GM12872 (cell line): ENCODE measurements around the gene B9D1.

Source experiments
- TF ChIP-seq, protein P1 (sequence below): IDR thresholded peaks from 3 replicates; pipeline ENCODE4 v1.5.1; 2011; ENCODE audit warnings: low read depth, mild to moderate bottlenecking, low read length, moderate library complexity; ENCODE audit not compliant: insufficient read depth

Gene B9D1

DNA sequence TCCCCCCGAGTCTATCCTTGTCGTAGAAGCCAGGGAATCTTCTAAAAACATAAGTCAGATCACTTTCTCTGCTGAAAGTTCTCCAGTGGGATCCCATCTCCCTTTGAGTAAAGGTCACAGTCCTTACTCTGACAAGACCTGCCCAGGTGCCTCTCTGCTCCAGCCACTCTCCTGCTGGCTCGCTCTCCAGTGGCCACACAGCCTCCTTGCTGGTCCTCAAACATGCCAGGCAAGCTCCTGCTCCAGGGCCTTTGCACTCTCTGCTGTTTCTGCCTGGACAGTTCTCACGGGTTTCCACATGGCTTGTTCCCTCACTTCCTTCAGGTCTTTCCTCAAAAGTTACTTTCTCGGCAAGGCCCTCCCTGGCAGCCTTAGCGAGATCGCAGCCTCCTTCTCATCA lies 3.4 kb downstream of the B9D1 start:
- TF ChIP-seq, protein P1, sequence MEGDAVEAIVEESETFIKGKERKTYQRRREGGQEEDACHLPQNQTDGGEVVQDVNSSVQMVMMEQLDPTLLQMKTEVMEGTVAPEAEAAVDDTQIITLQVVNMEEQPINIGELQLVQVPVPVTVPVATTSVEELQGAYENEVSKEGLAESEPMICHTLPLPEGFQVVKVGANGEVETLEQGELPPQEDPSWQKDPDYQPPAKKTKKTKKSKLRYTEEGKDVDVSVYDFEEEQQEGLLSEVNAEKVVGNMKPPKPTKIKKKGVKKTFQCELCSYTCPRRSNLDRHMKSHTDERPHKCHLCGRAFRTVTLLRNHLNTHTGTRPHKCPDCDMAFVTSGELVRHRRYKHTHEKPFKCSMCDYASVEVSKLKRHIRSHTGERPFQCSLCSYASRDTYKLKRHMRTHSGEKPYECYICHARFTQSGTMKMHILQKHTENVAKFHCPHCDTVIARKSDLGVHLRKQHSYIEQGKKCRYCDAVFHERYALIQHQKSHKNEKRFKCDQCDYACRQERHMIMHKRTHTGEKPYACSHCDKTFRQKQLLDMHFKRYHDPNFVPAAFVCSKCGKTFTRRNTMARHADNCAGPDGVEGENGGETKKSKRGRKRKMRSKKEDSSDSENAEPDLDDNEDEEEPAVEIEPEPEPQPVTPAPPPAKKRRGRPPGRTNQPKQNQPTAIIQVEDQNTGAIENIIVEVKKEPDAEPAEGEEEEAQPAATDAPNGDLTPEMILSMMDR = no peak

DNA sequence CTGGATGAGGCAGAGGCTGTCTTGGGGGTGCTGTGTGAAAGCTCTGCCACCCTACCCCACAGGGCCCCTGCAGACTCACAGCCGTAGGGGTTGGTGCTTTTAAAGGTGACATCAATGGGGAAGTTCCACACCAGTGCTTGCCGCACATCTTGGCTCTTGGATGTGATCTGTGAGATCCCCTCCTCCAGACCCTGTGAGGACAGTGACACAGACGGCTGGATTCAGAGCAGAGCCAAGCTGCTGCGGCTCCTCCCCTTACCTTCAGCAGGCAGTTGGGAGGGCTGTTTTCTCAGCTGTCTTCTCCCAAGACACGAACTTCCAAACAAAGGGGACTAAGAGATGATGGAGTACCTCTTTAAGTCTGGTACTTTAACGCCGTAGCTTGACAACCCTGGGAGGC lies 4.8 kb downstream of the B9D1 start:
- TF ChIP-seq, protein P1 = no peak

DNA sequence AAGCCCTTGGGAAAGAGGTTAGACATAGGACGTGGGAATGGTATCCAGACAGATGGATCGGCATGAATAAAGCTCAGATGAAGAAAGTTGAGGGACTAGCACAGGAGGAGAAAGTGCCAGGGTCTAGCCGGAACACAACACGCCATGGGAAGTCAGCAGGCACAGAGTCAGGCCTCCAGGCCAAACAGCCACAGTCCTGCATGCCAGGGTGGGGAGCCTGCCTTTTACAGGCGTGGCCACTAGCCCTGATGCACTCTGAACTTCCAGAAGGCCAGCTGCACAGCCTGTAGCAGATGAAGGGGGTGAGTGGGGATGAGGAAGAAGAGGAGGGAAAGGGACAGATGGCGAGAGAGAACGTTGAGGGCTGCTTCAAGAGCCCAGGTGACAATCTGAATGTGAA lies 5.2 kb downstream of the B9D1 start:
- TF ChIP-seq, protein P1 = no peak

DNA sequence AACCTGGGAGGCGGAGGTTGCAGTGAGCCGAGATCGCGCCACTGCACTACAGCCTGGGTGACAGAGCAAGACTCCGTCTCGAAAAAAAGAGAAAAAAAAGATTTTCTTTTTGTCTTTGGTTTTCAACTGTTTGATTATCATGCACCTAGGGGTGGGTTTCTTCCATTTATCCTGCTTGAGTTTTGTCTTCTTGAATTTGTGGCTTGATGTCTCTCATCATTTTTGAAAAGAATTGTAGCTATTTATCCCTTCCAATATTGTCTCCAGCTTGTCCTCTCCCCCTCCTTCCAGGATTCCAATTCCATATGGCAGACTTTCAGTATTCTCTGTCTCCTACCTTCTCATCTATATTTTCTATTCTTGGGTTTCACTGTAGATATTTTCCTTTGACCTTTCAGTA lies 7.8 kb downstream of the B9D1 start:
- TF ChIP-seq, protein P1 = no peak

DNA sequence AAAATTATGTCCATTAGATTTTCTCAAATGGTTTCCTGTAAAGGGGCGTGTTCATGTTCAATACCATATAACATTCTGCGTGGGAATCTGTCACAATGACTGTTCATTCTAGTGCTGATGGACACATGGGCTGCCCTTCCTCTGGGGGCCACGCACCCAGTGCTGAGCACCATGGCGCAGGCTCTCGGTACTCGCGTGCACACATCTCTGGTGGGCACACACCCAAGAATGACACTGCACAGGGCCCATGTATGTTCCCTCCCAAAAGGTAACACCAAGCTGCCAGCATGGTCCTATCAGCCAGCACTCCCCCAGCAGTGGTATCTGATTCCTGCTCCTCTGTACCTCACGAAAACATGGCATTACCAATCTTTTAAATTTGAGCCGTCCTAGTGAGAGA lies 13.7 kb downstream of the B9D1 start:
- TF ChIP-seq, protein P1 = no peak

DNA sequence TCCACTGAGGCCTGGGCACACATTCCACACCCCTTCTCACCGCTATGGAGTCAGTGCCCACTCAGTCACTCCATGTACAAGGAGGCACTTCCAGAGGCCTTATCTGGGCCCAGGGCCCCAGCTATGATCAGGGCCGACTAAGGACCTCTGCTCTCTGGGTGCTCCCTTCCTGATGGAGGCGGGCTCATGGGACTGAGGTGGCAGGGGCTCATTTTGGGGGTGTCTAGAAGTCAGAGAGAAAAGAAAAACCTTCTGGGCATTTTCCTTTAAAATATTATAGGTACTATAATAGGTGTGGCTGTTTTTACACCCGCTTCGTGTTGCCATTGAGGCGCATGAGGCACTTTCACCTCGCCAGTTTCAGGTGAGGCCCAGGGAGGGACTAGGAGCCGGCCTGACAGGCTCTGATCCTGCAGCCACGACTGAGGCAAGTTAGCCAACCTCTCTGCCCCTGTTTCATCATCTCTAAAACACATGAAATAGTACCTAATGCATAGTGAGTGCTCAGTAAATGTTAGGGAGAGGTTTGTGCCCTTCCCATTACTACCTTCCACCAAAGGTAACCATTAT lies 14.4 kb downstream of the B9D1 start:
- TF ChIP-seq, protein P1 = no peak

DNA sequence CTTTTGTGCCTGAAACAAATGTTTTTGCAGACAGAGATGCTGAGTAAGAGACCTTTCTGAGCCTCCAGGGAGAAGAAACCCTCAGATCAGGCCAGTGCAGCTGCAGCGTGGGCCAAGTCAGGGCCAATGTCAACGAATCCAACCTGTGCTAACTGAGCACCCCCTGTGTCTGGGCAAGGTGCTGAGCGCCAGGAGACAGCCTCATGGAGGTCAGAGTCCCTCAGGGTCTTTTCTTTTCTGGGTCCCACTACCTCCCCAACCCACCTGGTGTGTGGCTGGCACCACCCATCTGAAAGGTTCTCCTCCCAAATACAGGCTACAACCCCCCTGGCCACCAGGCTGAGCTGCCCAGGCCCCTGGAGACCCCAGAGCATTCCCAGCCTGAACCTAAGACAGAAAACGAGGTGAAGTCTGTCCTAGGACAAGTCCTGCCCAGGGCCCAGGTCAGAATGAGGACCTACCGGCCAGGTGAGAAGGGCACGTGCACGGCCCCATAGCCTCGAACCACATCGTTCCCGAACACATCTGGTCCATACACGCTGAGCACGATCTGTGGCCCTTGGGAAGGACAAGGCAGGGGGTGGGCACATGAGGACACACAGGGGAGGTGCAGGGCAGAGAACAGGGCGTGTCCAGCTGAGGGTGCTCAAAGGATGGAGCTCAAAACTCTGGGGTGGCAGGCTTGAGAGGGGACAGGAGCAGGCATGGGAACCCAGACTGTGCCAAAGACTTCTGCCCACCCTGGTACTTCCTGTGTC lies 15.0 kb downstream of the B9D1 start:
- TF ChIP-seq, protein P1 = no peak
